GM12873 (cell line): ENCODE data around the gene TRIM58.

Experiments used
- TF ChIP-seq, protein P1 (sequence below): IDR thresholded peaks from 2 replicates; pipeline ENCODE4 v1.5.1; 2012; ENCODE audit warnings: low read depth, mild to moderate bottlenecking, moderate library complexity, low read length, control low read depth; ENCODE audit not compliant: insufficient read depth; ENCODE audit errors: missing control alignments

Gene TRIM58

DNA sequence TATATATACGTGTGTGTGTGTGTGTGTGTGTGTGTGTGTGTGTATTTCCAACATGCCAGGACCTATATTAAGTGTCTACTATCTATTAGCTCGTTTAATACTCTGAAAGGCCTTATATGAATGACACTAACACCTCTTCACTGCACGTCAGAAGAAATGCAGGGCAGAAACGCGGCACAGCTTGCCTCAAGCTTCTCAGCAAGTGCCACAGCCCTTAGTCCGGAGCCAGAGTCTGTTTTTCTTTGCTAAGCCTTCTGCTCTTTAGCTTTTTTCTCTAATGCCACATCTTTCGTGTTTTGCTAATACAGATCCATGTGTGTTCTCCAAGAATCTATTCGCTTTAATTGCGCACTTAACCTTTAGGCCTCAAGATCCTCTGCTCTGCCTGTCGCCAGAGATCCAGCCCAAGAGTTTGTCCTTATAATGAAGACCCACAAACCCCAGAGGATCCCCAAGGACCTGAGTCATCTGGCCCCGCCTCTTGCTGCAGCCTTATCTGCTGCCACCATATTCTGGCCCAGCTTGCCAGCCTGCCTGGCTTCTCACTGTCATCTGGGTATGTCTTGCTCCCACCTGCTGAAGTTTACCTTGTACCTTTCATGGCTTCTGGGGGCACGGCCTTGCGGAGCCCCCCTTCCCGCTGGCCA is 2.0 kb upstream of the TRIM58 start:
- TF ChIP-seq, protein P1, sequence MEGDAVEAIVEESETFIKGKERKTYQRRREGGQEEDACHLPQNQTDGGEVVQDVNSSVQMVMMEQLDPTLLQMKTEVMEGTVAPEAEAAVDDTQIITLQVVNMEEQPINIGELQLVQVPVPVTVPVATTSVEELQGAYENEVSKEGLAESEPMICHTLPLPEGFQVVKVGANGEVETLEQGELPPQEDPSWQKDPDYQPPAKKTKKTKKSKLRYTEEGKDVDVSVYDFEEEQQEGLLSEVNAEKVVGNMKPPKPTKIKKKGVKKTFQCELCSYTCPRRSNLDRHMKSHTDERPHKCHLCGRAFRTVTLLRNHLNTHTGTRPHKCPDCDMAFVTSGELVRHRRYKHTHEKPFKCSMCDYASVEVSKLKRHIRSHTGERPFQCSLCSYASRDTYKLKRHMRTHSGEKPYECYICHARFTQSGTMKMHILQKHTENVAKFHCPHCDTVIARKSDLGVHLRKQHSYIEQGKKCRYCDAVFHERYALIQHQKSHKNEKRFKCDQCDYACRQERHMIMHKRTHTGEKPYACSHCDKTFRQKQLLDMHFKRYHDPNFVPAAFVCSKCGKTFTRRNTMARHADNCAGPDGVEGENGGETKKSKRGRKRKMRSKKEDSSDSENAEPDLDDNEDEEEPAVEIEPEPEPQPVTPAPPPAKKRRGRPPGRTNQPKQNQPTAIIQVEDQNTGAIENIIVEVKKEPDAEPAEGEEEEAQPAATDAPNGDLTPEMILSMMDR: no peak

DNA sequence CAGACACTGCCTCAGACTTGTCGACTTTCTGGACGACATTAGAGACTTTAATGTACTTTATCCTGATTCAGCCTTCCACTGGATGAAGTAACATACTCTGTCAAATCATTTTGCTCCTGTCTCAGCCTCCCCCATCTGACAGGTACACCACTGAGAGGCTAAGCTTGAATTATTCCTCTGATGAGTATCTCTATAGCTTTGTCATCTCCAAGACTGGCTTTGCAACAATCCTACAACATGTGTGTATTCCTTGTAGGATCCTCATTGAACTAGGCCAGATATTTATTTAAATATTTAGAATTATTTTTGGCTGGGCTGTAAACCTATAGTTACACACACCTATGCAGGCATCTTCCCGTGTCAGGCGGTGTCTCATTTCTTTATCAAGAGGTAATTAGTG is 1.1 kb upstream of the TRIM58 start:
- TF ChIP-seq, protein P1: no peak

DNA sequence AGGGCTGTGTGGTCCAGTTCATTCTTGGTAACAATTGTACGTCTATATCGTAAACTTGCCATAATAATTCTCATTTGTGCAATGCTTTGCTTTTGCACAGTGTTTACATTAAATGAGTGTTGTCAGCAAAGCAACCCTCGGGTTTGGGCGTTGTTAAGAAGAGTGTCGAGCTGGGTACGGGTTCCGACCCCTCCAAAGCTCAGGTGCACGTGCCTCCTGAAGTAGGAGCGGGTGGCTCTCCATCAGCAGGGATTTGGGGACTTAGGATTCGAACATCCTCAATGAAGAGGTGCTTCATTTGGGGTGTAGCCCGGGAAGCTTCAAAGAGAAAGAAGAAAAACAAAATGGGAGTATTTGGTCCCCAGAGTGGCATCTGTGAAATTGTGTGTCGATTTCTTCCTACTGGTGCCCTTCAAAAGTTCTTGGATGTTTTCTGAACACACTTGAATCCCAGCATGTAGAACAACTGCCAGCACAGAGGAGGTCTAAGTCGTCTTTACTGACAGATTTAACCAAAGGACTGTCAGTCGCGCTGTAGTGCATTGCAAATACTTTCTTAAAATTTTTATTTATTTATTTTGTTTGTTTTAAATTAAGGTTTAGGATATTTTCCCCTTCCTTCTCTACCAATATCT is 1.1 kb downstream of the TRIM58 start:
- TF ChIP-seq, protein P1: no peak

DNA sequence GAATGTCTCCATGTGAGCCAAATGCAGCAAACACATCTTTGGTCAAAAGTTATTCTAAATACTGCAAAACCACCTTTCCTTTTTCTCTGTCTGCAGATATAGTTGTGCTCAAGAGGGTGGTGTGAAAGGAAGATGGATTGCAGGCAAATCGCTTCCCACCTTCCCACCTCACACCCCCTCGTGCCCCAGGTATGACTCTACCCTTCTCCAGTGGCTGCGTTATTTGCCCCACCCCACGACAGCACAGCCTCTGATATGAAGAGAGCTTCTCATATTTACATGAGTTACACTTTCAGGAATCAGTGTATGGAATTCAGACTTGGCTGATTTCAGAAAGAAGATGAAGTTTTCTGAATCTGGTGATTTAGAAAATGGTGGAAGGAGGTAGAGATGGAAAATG is 5.8 kb downstream of the TRIM58 start:
- TF ChIP-seq, protein P1: no peak

DNA sequence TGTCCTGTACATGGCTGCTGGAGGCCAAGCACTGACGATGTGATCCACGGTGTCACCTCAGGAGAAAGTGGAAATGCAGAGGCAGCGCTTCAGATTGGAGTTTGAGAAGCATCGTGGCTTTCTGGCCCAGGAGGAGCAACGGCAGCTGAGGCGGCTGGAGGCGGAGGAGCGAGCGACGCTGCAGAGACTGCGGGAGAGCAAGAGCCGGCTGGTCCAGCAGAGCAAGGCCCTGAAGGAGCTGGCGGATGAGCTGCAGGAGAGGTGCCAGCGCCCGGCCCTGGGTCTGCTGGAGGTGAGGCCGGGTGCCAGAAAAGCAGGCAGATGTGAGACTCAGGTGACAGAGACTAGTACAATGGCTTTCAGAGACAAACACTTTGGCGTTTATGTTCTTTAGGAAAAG is 7.7 kb downstream of the TRIM58 start:
- TF ChIP-seq, protein P1: no peak

DNA sequence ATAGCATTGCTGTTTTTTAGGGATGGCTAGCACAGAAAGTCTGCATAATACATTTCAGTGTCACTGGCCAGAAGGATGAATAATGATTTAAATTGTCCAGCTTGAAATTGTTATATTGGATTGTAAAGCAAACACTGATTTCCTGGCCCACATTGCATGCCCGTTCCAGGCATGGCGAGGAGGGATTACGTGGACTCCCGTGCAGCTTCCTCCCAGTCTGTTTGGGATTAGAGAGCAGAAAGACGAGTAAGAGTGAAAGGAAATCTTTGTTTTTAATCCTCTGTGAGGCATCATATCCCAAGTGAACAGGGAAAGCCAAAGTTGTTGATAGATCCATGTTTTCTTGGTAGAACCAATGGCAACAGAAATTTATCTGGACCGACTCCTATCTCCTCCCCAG is 8.4 kb downstream of the TRIM58 start:
- TF ChIP-seq, protein P1: no peak

DNA sequence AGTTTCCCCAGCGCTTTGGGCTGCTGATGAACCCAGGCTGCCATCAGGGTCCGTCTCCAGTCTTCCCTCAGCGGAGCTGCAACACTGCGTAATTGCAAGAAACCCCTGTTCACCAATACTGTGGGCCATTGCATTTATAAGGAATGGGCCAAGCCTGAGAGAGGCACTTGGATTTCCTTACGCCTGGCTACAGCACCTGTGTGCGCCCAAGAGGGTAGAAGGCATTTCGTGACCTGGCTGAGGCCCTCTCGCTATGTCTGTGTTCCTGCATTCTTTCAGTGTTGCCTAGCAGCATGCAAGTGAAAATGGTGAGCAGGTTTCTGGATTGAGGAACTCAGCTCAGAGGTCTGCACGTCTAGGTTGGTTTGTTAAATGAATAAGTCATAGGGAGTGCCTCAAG is 26.4 kb downstream of the TRIM58 start:
- TF ChIP-seq, protein P1: no peak
